Pancreas (tissue), 10 donors: ENCODE measurements around the gene SDF2. TPM values are rescaled to one million over a fixed set of nuclear protein-coding genes. Genes with fewer than 3 reads are reported as not detected.

Experiments used
- ATAC-seq, 4 donors: fragments of 200-7000 bp; cut with Tn5 transposase; one replicate each; pipeline versions ENCODE4 v1.8.0 to v1.9.1; 2020; ENCODE audit warnings: mild to moderate bottlenecking in 4 of 4, moderate library complexity in 4 of 4
- DNase-seq, 6 donors: peaks; one replicate each; pipeline ENCODE4 v3.0.0-alpha.2; 2020
- FAIRE-seq: peaks from 2 replicates; lab custom pipeline; 2012; peaks lifted over from hg19 to GRCh38; lab: Jason Lieb, UNC
- H3K27ac ChIP-seq, 4 donors: fragments of 200-600 bp; sonication (generic); 1 replicate in 3 of 4; 2 replicates in 1 of 4; pipeline versions ENCODE4 v1.5.0 to v1.8.0; 2020
- H3K27me3 ChIP-seq, 4 donors: fragments of 200-600 bp; one replicate each; pipeline ENCODE4 v1.8.0; 2021
- H3K36me3 ChIP-seq, 3 donors: fragments of 200-600 bp; sonication (generic) in 1 of 3; one replicate each; pipeline versions ENCODE4 v1.5.0 to v1.8.0; 2020 to 2021
- H3K4me1 ChIP-seq, 3 donors: fragments of 200-600 bp; one replicate each; pipeline ENCODE4 v1.8.0; 2021
- H3K4me3 ChIP-seq, 4 donors: fragments of 200-600 bp; sonication (generic) in 2 of 4; one replicate each; pipeline versions ENCODE4 v1.5.0 to v1.8.0; 2020 to 2021
- H3K9me3 ChIP-seq, 4 donors: fragments of 200-600 bp; one replicate each; pipeline ENCODE4 v1.8.0; 2021
- CTCF ChIP-seq, 4 donors: fragments of 200-600 bp; sonication (generic) in 3 of 4; IDR thresholded peaks; one replicate each; pipeline versions ENCODE4 v1.5.0 to v1.8.0; 2021; ENCODE audit warnings: antibody characterized with exemption in 4 of 4
- WGBS, 2 donors: extraction: QIAGEN DNeasy Blood & Tissue Kit; methylation state at CpG; one replicate each; pipeline ENCODE4 v1.1.7; 2013; 5-methylcytosine and 5-hydroxymethylcytosine counted together
- intact Hi-C, 3 donors: fragments of 100-400 bp; cut with DNase I; formaldehyde crosslinking; loops; one replicate each; pipeline versions ENCODE4 v1.11.1 to v1.14.2; 2022
- polyA plus RNA-seq, 2 donors: library from polyadenylated mRNA; stranded (reverse); fragments of 200-250 nt; gene quantifications; one replicate each; pipeline ENCODE4 v1.2.3, GENCODE V29; 2013
- total RNA-seq, 6 donors: library from RNA; stranded (reverse); fragmentation: NEBNext Ultra II Directional in 4 of 6; extraction: Animal tissue kit (Norgen Biotek cat#: 25700) in 4 of 6; gene quantifications; one replicate each; pipeline versions ENCODE4 v1.2.1 to v1.2.4, GENCODE V29; 2021 to 2023
- donor health status: healthy with polysubstance abuse.
- donor health status: DM: no; HTN: no; CAD: no; lungs with moderate emphysema.
- donor health status: DM: no; HTN: no; CAD: no.
- donor health status: control.
- donor health status: control.
- donor health status: Bipolar disorder and iron deficiency.
- donor health status: DM: yes; HTN: yes; CAD: no.
- donor health status: DM: no; HTN: no; CAD: no.
- donor health status: DM: no; HTN: no; CAD: no.
- donor health status: DM: yes; HTN: yes; CAD: no.

SDF2 gene
- total and polyA plus RNA-seq, 8 donors, result 13.8 to 38.6 (median 18.7) TPM

GRCh38 chr17:28685366-28685765, 23.7 kb upstream of the SDF2 start:
- H3K9me3 ChIP-seq, result no peaks in the 10 kb centered on the region
- H3K36me3 ChIP-seq, result peaks cover 12 to 95% (median 75%) of the 10 kb centered on the region in 3 donors
- FAIRE-seq, result no peak
- ATAC-seq, result no peak
- intact Hi-C loops, result no loop called here
- no peak for TF ChIP-seq CTCF (IDR thresholded peaks at IDR 0.05)
- no peaks in the 10 kb centered on the region for H3K27me3 ChIP-seq
- no peak overlapping the region for H3K27ac ChIP-seq
- 88 to 94% methylated on average over 5 of the region's 5 CpGs for WGBS, 2 donors
- H3K4me3 ChIP-seq, result no peak overlapping the region
- H3K4me1 ChIP-seq, result no peaks in the 10 kb centered on the region
- DNase-seq, result no peak

GRCh38 chr17:28684963-28685362, 23.3 kb upstream of the SDF2 start:
- no peak for DNase-seq
- peak in 3 of 4 donors; percentile 20 to 62 (median 38) for ATAC-seq
- no peak overlapping the region for H3K27ac ChIP-seq
- WGBS, 2 donors, result 52 to 61% methylated on average over 3 of the region's 3 CpGs
- no peak overlapping the region for H3K4me3 ChIP-seq
- H3K9me3 ChIP-seq, result no peaks in the 10 kb centered on the region
- H3K36me3 ChIP-seq, result peaks cover 12 to 91% (median 73%) of the 10 kb centered on the region in 3 donors
- TF ChIP-seq CTCF (IDR thresholded peaks at IDR 0.05), result no peak
- intact Hi-C loops, result no loop called here
- no peaks in the 10 kb centered on the region for H3K27me3 ChIP-seq
- FAIRE-seq, result no peak
- no peaks in the 10 kb centered on the region for H3K4me1 ChIP-seq

GRCh38 chr17:28682655-28683054, 20.9 kb upstream of the SDF2 start:
- ATAC-seq (no peak), FAIRE-seq (no peak), DNase-seq (no peak)
- Histone ChIP-seq H3K4me3 (no peak overlapping the region), H3K4me1 (no peaks in the 10 kb centered on the region), H3K27ac (no peak overlapping the region), H3K27me3 (no peaks in the 10 kb centered on the region), H3K9me3 (no peaks in the 10 kb centered on the region), H3K36me3 (peaks cover 15 to 89% (median 75%) of the 10 kb centered on the region in 3 donors)
- WGBS, 2 donors, result 78 to 81% methylated on average over 11 of the region's 11 CpGs
- intact Hi-C loops, result no loop called here
- TF ChIP-seq CTCF (IDR thresholded peaks at IDR 0.05), result no peak

GRCh38 chr17:28675980-28676379, 14.3 kb upstream of the SDF2 start:
- peak in 3 of 4 donors; percentile 40 to 64 (median 44) for ATAC-seq
- H3K27me3 ChIP-seq, result no peaks in the 10 kb centered on the region
- H3K9me3 ChIP-seq, result no peaks in the 10 kb centered on the region
- no peak overlapping the region for H3K27ac ChIP-seq
- TF ChIP-seq CTCF (IDR thresholded peaks at IDR 0.05), result no peak
- DNase-seq, result no peak
- intact Hi-C loops, result no loop called here
- 79 to 82% methylated on average over 7 of the region's 7 CpGs for WGBS, 2 donors
- H3K4me3 ChIP-seq, result no peak overlapping the region
- peaks cover 9 to 91% (median 63%) of the 10 kb centered on the region in 3 donors for H3K36me3 ChIP-seq
- H3K4me1 ChIP-seq, result no peaks in the 10 kb centered on the region
- no peak for FAIRE-seq

- Histone ChIP-seq H3K4me3 (no peak overlapping the region), H3K9me3 (no peaks in the 10 kb centered on the region), H3K27ac (no peak overlapping the region), H3K27me3 (no peaks in the 10 kb centered on the region), H3K36me3 (peaks cover 9 to 93% (median 61%) of the 10 kb centered on the region in 3 donors), H3K4me1 (no peaks in the 10 kb centered on the region)
- FAIRE-seq (no peak), ATAC-seq (no peak), DNase-seq (no peak)
- WGBS, 2 donors, result 89 to 94% methylated on average over 3 of the region's 3 CpGs
- intact Hi-C loops, result no loop called here
- no peak for TF ChIP-seq CTCF (IDR thresholded peaks at IDR 0.05)
These were observed 13.8 kb upstream of the SDF2 start for GRCh38 chr17:28675490-28675889.
